GM06990 (cell line): ENCODE data around the gene KIF5C.

Experiments
- DNase-seq: peaks from one replicate; pipeline ENCODE4 v3.0.0-alpha.2; 2011; ENCODE audit not compliant: insufficient read length; ENCODE audit errors: extremely low read depth
- H3K27me3 ChIP-seq: replicated peaks from 2 replicates; pipeline ENCODE4 v1.6.0; 2011; ENCODE audit warnings: low read length; ENCODE audit not compliant: control insufficient read depth, insufficient read depth
- H3K36me3 ChIP-seq: 2 replicates; pipeline ENCODE4 v1.5.1; 2011; ENCODE audit warnings: low read length; ENCODE audit not compliant: control insufficient read depth, insufficient read depth
- H3K4me3 ChIP-seq: replicated peaks from 2 replicates; pipeline ENCODE4 v1.5.1; 2011; ENCODE audit warnings: low read depth, mild to moderate bottlenecking, control low read depth, low read length
- TF ChIP-seq, protein P1 (sequence below): IDR thresholded peaks from 2 replicates; pipeline ENCODE4 v1.5.1; 2011; ENCODE audit warnings: low read length, control low read depth, mild to moderate bottlenecking, inconsistent platforms; ENCODE audit not compliant: insufficient read depth, poor library complexity, severe bottlenecking

Gene KIF5C

DNA sequence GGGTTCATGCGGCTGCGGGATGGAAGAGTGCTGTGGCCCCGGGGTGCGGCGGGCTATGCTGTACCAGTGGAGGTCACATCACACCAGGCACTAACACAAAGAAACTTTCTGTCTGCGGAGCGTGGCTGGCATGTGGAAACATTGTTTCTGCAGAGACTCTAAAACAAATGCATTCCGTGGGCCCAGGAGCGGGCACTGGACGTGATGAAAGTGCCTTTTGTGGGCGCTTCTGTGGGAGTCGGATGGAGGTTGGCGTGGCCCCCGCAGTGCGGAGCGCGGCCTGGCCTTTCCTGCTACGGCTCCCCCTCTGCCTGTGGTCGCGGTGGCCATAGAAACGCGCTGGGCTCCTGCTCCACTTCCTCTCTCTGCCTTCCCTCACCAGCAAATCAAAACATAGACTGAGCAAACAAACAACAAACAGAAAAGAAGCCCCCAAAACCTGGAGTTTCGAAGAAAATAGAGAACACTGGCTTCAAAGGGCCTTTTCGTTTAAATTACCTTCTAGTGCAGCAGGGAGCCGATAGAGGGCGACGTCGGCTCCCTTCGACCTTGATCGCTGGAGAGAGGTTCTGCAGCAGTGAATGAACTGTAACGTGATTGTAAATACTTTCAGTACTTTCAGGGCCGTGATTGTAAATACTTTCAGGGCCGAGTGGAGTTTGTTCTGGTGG, 51.4 kb downstream of the KIF5C start:
- peak; percentile 22 for DNase-seq
- TF ChIP-seq, protein P1, sequence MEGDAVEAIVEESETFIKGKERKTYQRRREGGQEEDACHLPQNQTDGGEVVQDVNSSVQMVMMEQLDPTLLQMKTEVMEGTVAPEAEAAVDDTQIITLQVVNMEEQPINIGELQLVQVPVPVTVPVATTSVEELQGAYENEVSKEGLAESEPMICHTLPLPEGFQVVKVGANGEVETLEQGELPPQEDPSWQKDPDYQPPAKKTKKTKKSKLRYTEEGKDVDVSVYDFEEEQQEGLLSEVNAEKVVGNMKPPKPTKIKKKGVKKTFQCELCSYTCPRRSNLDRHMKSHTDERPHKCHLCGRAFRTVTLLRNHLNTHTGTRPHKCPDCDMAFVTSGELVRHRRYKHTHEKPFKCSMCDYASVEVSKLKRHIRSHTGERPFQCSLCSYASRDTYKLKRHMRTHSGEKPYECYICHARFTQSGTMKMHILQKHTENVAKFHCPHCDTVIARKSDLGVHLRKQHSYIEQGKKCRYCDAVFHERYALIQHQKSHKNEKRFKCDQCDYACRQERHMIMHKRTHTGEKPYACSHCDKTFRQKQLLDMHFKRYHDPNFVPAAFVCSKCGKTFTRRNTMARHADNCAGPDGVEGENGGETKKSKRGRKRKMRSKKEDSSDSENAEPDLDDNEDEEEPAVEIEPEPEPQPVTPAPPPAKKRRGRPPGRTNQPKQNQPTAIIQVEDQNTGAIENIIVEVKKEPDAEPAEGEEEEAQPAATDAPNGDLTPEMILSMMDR: peak; percentile 86
- H3K36me3 ChIP-seq: no peaks in the 10 kb centered on the region
- H3K4me3 ChIP-seq: peak overlapping the region; percentile 53
- H3K27me3 ChIP-seq: no peaks in the 10 kb centered on the region

DNA sequence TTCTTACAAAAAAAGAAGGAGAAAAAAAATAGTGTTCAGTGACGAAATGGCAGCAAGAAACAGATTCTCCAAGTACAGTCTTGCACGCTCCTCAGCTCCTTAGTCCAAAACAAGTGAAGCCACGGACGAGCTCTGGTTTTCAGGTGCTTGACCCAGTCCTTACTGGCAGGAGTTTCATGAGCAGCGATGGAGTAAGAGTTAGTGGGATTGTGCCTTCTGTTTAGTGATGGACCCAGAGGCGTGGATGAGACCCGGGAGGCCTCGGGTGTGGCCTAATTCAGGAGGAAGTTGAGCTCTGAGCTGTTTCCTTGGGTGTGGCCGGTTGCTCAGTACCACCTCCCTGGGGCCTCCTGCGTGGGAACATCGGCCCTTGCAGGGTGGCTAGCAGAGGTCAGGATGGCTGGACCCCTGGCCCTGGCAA, 52.0 kb downstream of the KIF5C start:
- no peaks in the 10 kb centered on the region for H3K27me3 ChIP-seq
- TF ChIP-seq, protein P1: no peak
- H3K4me3 ChIP-seq: peak overlapping the region; percentile 53
- DNase-seq: peak; percentile 62
- no peaks in the 10 kb centered on the region for H3K36me3 ChIP-seq

DNA sequence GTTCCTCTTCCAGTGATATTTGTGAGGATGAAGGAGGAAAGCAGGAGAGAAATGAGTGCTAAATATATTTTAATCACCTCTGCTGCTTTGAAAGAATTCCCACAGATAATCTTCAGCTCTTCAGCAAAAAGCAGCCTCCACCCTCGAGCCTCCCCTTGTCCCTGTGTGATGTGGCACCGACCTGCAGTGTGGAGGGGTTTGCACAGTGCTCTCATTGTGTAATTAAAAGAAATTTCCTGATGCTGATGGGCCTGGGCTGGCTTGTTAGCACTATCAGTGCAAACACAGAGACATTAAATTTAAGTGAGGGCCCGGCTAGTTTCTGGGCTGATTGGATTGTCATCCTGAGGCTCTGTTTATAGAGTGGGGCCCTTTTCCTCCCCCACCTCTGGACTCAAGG, 53.4 kb downstream of the KIF5C start:
- no peak for DNase-seq
- H3K4me3 ChIP-seq: no peak overlapping the region
- TF ChIP-seq, protein P1: no peak
- H3K27me3 ChIP-seq: no peaks in the 10 kb centered on the region
- no peaks in the 10 kb centered on the region for H3K36me3 ChIP-seq

DNA sequence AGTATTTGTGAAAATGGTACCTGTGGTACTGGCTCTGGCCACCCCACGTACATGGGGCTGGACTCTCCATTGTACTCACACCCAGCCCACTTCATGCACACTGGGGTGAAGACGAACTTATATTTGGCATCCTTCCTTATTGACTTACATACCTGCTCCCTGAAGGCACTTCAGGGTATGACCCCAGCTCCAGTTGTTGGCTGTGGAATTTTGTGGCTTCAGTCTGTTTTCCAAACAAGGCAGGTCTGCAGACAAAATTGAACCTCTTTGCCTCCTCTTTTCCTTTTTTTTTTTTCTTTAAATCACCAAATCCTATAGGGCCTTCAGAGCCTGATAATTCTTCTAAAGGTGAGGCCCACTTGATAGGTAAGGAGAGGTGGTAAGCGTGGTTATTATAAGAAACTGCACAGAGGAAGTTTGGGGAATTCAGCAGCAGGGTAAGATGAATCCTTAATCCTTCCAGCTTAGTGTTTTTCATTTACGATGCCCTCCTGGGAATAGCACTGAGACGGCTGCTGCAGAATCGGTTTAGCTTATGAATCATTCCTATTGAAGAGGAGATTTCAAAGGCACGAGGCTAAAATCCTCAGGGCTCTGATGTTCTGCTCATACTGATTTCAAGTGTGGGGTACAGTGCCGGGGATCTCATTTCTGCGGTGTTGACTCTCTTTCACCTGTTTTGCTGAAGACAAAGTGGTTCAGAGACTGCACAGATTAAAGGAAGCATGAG, 55.2 kb downstream of the KIF5C start:
- DNase-seq: no peak
- no peaks in the 10 kb centered on the region for H3K27me3 ChIP-seq
- no peaks in the 10 kb centered on the region for H3K36me3 ChIP-seq
- H3K4me3 ChIP-seq: no peak overlapping the region
- TF ChIP-seq, protein P1: no peak

DNA sequence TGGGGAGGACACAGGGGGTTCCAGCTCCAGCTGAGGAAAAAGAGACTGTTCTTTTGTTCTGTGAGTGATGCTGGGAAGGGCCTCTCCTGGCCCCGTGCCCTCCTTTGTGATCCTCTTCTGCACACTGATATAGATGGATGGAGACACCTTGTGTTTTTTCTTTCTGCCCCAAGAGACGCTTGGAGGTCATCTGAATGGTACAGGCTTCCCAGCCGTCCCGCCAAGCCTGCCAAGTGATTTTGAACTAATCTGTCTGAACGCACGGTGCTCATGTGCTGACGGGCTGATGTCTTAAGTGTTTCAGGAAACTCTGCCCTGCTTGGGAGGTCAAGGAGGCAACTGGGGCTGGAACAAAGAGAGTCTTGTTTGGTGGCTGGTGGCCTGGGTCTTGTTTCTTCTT, 57.5 kb downstream of the KIF5C start:
- Histone ChIP-seq H3K4me3 (no peak overlapping the region), H3K27me3 (no peaks in the 10 kb centered on the region), H3K36me3 (no peaks in the 10 kb centered on the region)
- TF ChIP-seq, protein P1: no peak
- no peak for DNase-seq
